Astrocyte (in vitro differentiated cells and primary cell): ENCODE results near the gene SEC61G.

ENCODE experiments used
- EZH2 ChIP-seq: IDR thresholded peaks from 2 replicates; pipeline ENCODE4 v1.6.1; 2012; ENCODE audit warnings: mild to moderate bottlenecking, low read length, inconsistent platforms; ENCODE audit not compliant: insufficient read depth
- TF ChIP-seq, protein P1 (sequence below): IDR thresholded peaks from 2 replicates; pipeline ENCODE4 v1.5.1; 2011; ENCODE audit warnings: low read depth, mild to moderate bottlenecking, inconsistent platforms, low read length, moderate library complexity; ENCODE audit not compliant: insufficient read depth

DNA sequence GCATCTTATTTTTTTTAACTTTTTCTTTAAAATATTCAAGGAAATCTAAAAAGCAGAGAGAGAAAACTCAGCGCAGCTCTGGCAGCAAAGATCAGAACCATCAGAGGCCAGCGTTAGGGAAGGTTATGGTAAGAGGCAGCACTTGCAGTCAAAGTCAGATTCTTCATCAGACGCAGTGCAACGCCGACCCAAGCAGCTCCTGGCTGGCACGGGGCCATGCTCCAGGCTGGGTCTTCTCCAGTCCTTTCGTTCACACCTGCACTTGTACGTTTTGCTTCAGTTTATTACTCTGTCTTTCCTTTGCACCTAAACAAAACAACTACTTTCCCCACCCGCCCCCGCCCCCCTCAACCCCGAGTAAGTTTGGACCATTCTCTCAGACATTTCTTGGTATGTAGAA is 43.1 kb upstream of the SEC61G start:
- TF ChIP-seq, protein P1, sequence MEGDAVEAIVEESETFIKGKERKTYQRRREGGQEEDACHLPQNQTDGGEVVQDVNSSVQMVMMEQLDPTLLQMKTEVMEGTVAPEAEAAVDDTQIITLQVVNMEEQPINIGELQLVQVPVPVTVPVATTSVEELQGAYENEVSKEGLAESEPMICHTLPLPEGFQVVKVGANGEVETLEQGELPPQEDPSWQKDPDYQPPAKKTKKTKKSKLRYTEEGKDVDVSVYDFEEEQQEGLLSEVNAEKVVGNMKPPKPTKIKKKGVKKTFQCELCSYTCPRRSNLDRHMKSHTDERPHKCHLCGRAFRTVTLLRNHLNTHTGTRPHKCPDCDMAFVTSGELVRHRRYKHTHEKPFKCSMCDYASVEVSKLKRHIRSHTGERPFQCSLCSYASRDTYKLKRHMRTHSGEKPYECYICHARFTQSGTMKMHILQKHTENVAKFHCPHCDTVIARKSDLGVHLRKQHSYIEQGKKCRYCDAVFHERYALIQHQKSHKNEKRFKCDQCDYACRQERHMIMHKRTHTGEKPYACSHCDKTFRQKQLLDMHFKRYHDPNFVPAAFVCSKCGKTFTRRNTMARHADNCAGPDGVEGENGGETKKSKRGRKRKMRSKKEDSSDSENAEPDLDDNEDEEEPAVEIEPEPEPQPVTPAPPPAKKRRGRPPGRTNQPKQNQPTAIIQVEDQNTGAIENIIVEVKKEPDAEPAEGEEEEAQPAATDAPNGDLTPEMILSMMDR: no peak
- TF ChIP-seq EZH2: no peak
